Esophagus muscularis mucosa (tissue), 4 donors: ENCODE results near the gene ZBTB47. TPM values are rescaled to one million over a fixed set of nuclear protein-coding genes. Genes with fewer than 3 reads are reported as not detected.

Source experiments
- DNase-seq: peaks from one replicate; pipeline ENCODE4 v3.0.0-alpha.2; 2017; ENCODE audit errors: extremely low spot score
- H3K27ac ChIP-seq, 4 donors: fragments of 200-600 bp; sonication (generic); replicated peaks in 1 of 4; 1 replicate in 3 of 4; 2 replicates in 1 of 4; pipeline ENCODE4 v1.5.1; 2016 to 2019; ENCODE audit warnings: mild to moderate bottlenecking in 1 of 4
- H3K27me3 ChIP-seq, 4 donors: fragments of 200-600 bp; sonication (generic); one replicate each; pipeline versions ENCODE4 v1.5.1 to v1.6.0; 2016 to 2019
- H3K36me3 ChIP-seq, 4 donors: fragments of 200-600 bp; sonication (generic); one replicate each; pipeline ENCODE4 v1.5.1; 2016 to 2019
- H3K4me1 ChIP-seq, 4 donors: fragments of 200-600 bp; sonication (generic); one replicate each; pipeline ENCODE4 v1.5.1; 2016 to 2019
- H3K4me3 ChIP-seq, 4 donors: fragments of 200-600 bp; sonication (generic); 1 replicate in 2 of 4; 2 replicates in 2 of 4; pipeline ENCODE4 v1.5.1; 2016 to 2019; ENCODE audit warnings: mild to moderate bottlenecking in 4 of 4, moderate library complexity in 1 of 4
- H3K9me3 ChIP-seq, 4 donors: fragments of 200-600 bp; sonication (generic); 1 replicate in 3 of 4; 2 replicates in 1 of 4; pipeline ENCODE4 v1.5.1; 2016 to 2019
- CTCF ChIP-seq, 3 experiments: fragments of 200-600 bp in 2 of 3; fragments of 450-650 bp in 1 of 3; sonication (generic) in 2 of 3; IDR thresholded peaks; one replicate each; pipeline ENCODE4 v1.5.1; 2017 to 2019; ENCODE audit warnings: antibody characterized with exemption in 3 of 3, mild to moderate bottlenecking in 2 of 3, moderate library complexity in 1 of 3
- EP300 ChIP-seq: sonication (generic); formaldehyde crosslinking; IDR thresholded peaks from one replicate; pipeline ENCODE4 v1.6.1; 2017; ENCODE audit warnings: antibody characterized with exemption
- POLR2A ChIP-seq: fragments of 450-650 bp; IDR thresholded peaks from one replicate; pipeline ENCODE4 v1.6.1; 2017; ENCODE audit warnings: antibody characterized with exemption, moderate library complexity, mild to moderate bottlenecking, low read depth
- POLR2AphosphoS5 ChIP-seq, 2 donors: sonication (generic); formaldehyde crosslinking; IDR thresholded peaks; one replicate each; pipeline ENCODE4 v1.6.1; 2017; ENCODE audit warnings: antibody characterized with exemption in 2 of 2
- WGBS: methylation state at CpG from one replicate; pipeline ENCODE4 v1.1.5; 2018; 5-methylcytosine and 5-hydroxymethylcytosine counted together
- intact Hi-C: fragments of 100-400 bp; cut with DNase I; formaldehyde crosslinking; loops from one replicate; pipeline ENCODE4 v1.15.1; 2023
- total RNA-seq, 4 donors: library from RNA; depleted of rRNA; stranded (reverse); fragments of >200 nt; gene quantifications; one replicate each; pipeline versions ENCODE4 v1.1.0 to v1.2.1, GENCODE V29; 2016

The ZBTB47 gene
- total RNA-seq, 4 donors from 2014 or later, result 75.4 to 137 (median 95.7) TPM

GRCh38 chr3:42688016-42688415 lies 34.5 kb downstream of the ZBTB47 start:
- intact Hi-C loops, result no loop called here
- Histone ChIP-seq H3K36me3 (no peaks in the 10 kb centered on the region), H3K27me3 (peaks cover 0 to 23% (median 0%) of the 10 kb centered on the region in 4 donors), H3K4me1 (peaks cover 16 to 38% (median 33%) of the 10 kb centered on the region in 4 donors), H3K27ac (no peak overlapping the region), H3K9me3 (no peaks in the 10 kb centered on the region), H3K4me3 (no peak overlapping the region)
- TF ChIP-seq POLR2AphosphoS5 (IDR thresholded peaks at IDR 0.05), result no peak
- TF ChIP-seq POLR2A, result no peak
- no peak for TF ChIP-seq CTCF (IDR thresholded peaks at IDR 0.05)
- no peak for TF ChIP-seq EP300
- no peak for DNase-seq
- 93% methylated on average over 13 of the region's 15 CpGs for WGBS

- H3K27me3 ChIP-seq, result peaks cover 0 to 23% (median 0%) of the 10 kb centered on the region in 4 donors
- no peaks in the 10 kb centered on the region for H3K36me3 ChIP-seq
- H3K9me3 ChIP-seq, result no peaks in the 10 kb centered on the region
- TF ChIP-seq POLR2AphosphoS5 (IDR thresholded peaks at IDR 0.05) (no peak), POLR2A (no peak), EP300 (no peak), CTCF (IDR thresholded peaks at IDR 0.05) (no peak)
- DNase-seq, result no peak
- no peak overlapping the region for H3K27ac ChIP-seq
- H3K4me1 ChIP-seq, result peaks cover 16 to 32% (median 27%) of the 10 kb centered on the region in 4 donors
- WGBS, result 93% methylated on average over 22 of the region's 22 CpGs
- intact Hi-C loops, result no loop called here
- H3K4me3 ChIP-seq, result no peak overlapping the region
Measured at GRCh38 chr3:42688487-42689420, 35.3 kb downstream of the ZBTB47 start.

- TF ChIP-seq CTCF (IDR thresholded peaks at IDR 0.05), result no peak
- TF ChIP-seq EP300, result no peak
- TF ChIP-seq POLR2AphosphoS5 (IDR thresholded peaks at IDR 0.05), result no peak
- TF ChIP-seq POLR2A, result no peak
- Histone ChIP-seq H3K36me3 (no peaks in the 10 kb centered on the region), H3K27me3 (peaks cover 0 to 23% (median 0%) of the 10 kb centered on the region in 4 donors), H3K9me3 (no peaks in the 10 kb centered on the region), H3K4me3 (no peak overlapping the region), H3K4me1 (peaks cover 12 to 24% (median 19%) of the 10 kb centered on the region in 4 donors), H3K27ac (no peak overlapping the region)
- intact Hi-C loops, result no loop called here
- WGBS, result 77% methylated on average over 9 of the region's 9 CpGs
- DNase-seq, result no peak
Measured at GRCh38 chr3:42689421-42690014, 36.0 kb downstream of the ZBTB47 start.

- H3K36me3 ChIP-seq, result no peaks in the 10 kb centered on the region
Measured at GRCh38 chr3:42690191-42690590, 36.7 kb downstream of the ZBTB47 start.

More at GRCh38 chr3:42690191-42690590, 36.7 kb downstream of the ZBTB47 start:
- TF ChIP-seq POLR2A (no peak), CTCF (IDR thresholded peaks at IDR 0.05) (no peak), EP300 (no peak), POLR2AphosphoS5 (IDR thresholded peaks at IDR 0.05) (no peak)
- no peak for DNase-seq
- Histone ChIP-seq H3K27me3 (peaks cover 0 to 21% (median 0%) of the 10 kb centered on the region in 4 donors), H3K27ac (no peak overlapping the region), H3K4me1 (peaks cover 5 to 17% (median 12%) of the 10 kb centered on the region in 4 donors), H3K4me3 (no peak overlapping the region), H3K9me3 (no peaks in the 10 kb centered on the region)
- intact Hi-C loops, result no loop called here
- 88% methylated on average over 7 of the region's 7 CpGs for WGBS
